Measurements from ENCODE around the gene HIVEP3.
A peak's percentile ranks its signal among the peaks of the same experiment; 100 is the strongest.

Gene HIVEP3

DNA sequence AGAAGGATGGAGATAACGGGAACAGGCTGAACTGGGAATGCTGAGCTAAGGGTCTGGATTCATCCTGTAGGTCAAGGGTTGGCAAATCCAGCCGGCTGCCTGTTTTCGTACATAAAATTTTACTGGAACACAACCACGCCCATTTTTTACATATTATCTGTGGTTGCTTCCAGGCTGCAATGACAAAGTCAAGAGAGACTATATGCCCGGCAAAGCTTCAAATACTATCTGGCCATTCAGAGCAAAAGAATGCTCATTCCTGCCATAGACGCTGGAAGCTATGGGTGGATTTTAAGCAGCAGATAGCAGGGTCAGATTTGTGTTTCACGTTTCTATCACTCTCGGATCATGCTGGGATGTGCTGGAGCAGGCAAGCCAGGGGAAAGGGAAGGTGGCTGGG, 296.3 kb downstream of the HIVEP3 start:
- in situ Hi-C loops (cut with MboI; ENCODE audit: low pct_unique_long_range_greater_than_20kb, low sequenced_read_pairs): no loop called here
- no peak for DNase-seq

DNA sequence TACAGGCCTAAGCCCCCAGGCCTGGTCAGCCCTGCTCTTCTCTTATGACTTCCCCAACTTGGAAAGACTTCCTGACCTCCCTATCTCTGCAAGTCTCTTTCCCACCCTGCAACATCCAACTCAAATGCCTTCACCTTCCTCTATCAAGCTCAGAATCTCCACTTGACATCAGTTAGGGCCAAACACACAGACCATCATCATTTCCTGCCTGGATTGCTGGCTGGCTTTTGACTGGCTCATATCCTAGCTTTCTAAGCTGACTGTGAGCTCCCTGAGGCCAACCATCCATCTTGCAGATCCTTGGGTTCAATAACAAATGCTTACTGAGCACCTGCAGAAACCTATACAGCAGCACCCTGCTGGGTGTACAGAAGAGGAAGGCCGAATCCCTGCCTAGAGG, 296.9 kb downstream of the HIVEP3 start:
- in situ Hi-C loops (cut with MboI; ENCODE audit: low pct_unique_long_range_greater_than_20kb, low sequenced_read_pairs): no loop called here
- DNase-seq: no peak

DNA sequence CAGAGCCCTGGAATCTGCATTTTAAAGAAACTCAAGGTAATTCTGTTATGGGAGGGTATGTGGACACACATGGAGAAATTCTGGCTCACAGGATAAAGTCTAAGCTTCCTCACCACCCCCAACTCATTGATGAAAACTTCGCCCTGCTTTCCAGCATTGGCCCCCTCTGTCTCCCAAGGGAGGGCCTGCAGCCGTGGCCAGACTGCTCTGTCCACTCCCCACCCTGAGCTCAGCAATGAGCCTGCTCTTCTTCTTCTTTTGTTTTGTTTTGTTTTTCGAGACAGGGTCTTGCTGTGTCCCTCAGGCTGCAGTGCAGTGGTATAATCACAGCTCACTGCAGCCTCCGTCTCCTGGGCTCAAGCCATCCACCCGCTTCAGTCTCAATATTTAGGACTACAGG, 297.5 kb downstream of the HIVEP3 start:
- in situ Hi-C loops (cut with MboI; ENCODE audit: low pct_unique_long_range_greater_than_20kb, low sequenced_read_pairs): no loop called here
- no peak for DNase-seq

DNA sequence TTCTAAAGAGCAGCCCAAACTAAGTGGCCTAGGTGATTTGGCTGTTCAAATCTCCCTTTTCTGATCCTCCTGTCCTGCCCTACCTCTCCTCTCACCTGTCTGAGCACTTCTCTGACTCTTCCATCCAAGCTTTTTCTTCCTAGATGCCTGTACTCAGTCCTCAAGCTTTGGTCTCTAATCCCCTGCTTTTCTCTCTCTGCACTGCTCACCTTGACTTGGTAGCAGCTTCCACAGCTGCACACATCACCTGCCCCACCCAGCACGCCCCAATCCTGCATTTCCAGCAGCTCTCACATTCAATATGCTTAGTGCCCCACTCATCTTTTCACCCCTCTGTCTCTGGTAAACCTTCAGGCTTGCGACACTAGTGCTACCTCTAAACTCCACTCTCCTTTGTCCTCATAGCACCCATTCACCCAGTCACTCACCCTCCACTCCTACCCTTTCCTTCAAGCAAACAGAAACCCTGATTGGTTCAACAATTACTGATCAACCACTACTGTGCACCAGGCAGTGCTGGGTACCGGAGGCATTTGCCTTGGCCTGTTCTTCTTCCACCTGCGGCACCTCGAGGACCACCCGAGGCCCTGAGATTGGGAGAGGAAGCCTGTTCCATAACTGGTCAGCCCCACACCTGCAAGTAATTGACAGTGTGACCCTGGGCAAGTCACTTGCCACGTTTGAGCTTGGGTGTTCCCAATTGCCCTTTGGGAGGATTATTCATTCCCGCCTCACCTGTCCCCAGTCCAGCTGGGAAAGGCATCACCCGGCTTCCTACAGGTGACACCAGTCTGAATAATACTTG, 298.2 kb downstream of the HIVEP3 start:
- no peak for DNase-seq
- in situ Hi-C loops (cut with MboI; ENCODE audit: low pct_unique_long_range_greater_than_20kb, low sequenced_read_pairs): no loop called here

DNA sequence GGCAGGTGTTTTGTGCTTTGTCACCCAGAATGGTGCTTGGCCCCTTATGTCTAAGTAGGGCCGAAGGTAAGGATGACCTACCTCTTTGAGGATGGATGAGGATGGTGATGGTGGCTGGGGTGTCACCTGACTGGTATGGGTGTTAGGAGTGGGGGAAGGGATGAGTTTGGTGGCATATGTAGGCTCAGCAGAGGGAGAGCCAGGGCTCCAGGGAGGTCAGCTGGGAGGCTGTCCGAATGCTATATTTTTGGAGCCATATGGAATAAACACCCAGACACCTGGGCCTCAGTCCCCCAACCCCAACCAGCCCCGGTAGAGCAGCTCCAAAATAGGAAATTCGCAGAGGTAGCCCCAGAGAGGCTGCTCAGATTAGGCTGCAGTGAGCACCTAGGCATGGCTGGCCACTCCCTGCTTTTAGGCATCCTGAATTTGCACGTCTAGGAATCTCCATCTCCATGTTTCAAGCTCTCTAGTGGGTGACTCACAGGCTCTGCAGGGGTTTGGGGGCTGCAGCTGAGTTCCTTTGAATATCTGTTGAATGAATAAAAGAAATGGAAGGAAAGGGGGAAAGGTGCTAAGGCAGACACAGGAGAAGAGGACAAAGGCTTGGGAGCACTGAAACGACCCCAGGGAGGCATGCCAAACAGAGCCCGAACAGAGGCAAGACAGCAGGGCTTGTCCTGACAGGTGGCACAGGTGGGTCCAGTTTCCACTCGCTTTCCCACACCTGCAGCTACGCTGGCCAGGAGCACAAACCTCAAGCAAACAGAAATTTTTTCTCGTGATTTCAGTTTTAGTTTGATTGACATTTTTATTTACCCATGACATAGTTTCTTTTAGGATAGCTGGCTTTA, 299.0 kb downstream of the HIVEP3 start:
- in situ Hi-C loops (cut with MboI; ENCODE audit: low pct_unique_long_range_greater_than_20kb, low sequenced_read_pairs): no loop called here
- no peak for DNase-seq

DNA sequence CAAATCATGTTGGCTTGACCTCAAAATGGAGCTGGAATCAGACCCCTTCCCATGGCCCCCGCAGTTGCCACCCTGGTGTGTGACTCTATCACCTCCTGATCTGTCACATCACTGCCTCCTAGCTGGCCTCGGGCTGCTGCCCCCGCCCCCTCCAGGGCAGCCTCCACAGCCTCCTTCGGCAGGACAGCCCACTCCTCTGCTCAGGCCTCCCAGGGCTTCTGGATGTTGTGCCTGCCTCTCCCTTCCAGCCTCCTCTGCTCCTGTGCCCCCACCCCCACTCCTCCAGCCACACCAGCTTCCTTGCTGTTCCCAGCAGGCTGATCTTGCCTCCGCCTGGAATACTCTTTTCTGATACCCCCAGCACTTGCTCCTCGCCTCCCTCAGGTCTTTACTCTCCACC, 299.9 kb downstream of the HIVEP3 start:
- in situ Hi-C loops (cut with MboI; ENCODE audit: low pct_unique_long_range_greater_than_20kb, low sequenced_read_pairs): no loop called here
- DNase-seq: no peak

DNA sequence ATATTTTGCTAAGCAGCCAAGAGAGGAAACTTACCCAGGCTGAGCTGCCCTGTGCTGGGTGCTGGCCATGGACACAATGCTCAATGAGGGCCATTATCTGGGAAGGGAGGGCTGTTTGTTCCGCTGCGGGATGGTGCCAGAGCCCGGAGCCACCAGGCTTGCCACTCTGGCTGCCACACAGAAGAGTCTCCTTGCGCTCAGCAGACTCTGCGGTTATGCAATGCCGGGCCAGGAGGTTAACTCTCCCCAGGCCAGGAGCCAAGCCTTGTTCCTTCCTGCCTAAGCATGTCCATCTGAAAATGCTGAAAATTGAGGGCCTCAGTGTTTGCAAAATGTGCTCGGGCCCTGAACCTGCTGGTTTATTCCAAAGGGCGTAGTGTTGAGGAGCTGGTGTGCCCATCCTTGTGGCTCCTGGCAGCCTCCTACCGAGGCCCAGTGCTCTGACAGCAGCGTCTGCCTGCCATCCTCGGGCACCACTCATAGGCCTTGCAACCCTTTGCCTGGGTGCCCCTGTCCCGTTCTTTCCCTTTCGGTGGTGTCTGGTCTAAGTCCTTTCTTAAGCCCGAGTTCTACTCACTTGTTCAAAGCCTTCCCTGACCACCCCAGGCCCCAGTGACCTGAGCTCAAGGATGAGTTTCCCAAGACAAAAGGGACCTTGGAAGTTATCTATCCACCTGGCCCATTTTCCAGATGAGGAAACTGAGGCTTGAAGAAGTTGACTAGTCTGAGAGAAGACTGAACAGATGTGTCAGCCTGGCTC, 300.5 kb downstream of the HIVEP3 start:
- in situ Hi-C loops (cut with MboI; ENCODE audit: low pct_unique_long_range_greater_than_20kb, low sequenced_read_pairs): no loop called here
- DNase-seq: no peak

DNA sequence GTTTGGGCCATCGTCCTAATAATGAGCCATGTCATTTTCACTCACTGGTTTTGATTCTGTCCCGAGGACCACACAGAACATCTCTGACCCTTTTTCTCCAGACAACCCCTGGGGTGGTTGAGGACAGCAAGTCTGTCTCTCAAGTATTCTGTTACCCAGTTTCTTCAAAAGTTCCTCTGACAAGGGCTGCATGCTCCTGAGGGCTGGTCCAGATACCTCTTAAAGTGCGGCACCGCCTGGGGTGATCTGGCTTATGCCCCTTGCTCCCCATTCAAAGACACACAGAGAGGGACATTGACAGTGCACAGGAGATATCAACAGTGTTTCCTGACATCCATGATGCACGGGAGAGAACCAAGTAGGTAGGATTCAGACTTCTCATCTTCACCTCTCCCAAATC, 301.4 kb downstream of the HIVEP3 start:
- DNase-seq: no peak
- in situ Hi-C loops (cut with MboI; ENCODE audit: low pct_unique_long_range_greater_than_20kb, low sequenced_read_pairs): no loop called here

DNA sequence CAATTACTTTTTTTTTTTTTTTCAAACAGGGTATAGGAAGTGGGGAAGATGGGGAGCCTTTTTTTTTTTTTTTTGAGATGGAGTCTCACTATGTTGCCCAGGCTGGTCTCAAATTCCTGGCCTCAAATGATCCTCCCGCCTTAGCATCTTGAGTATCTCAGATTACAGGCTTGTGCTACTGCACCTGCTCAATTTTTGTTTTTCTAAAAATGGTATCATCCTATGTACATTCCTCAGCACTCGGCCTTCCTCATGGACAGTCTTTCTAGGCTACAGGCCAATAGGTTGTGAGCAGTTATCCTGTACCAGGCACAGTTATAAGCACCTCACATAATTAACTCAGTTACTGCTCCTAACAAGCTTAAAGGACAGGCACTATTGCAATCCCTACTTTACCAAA, 302.2 kb downstream of the HIVEP3 start:
- no peak for DNase-seq
- in situ Hi-C loops (cut with MboI; ENCODE audit: low pct_unique_long_range_greater_than_20kb, low sequenced_read_pairs): no loop called here

DNA sequence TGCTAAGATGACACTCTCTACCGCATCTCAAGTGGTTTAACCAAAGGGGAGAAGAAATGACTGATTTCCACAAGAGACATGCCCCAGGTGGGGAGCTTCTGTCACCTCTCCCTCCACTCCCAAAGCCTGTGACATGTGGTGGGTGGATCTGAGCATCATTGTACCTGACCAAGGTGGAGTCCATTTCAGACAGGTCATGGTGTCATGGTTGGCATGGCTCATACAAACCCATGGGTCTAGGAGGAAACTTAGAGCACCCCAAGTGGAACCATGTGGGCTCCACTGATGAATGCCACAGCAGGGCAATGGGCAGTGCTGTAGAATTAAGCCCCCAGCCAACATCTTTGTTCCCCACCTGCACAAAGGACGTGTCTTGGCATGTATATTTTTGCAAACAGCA, 302.7 kb downstream of the HIVEP3 start:
- no peak for DNase-seq
- in situ Hi-C loops (cut with MboI; ENCODE audit: low pct_unique_long_range_greater_than_20kb, low sequenced_read_pairs): no loop called here

DNA sequence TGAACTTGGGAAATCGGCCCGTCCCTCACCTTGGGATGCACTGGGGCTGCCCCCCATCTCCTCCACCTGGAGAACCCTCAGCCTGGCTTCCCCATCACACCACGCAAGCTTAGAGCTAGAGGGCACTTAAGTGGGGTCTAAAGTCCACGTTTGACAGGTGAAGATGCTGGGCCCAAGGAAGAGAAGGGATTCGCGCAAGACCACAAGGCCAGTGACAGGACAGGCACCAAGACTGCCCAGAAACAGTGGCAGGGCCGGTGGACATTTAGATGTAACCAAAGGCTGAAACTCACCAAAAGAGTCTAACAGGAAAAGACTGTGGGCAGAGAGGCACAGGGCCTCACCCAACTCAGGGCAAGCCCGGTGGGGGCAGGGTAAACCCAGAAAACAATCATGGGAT, 303.4 kb downstream of the HIVEP3 start:
- no peak for DNase-seq
- in situ Hi-C loops (cut with MboI; ENCODE audit: low pct_unique_long_range_greater_than_20kb, low sequenced_read_pairs): no loop called here

DNA sequence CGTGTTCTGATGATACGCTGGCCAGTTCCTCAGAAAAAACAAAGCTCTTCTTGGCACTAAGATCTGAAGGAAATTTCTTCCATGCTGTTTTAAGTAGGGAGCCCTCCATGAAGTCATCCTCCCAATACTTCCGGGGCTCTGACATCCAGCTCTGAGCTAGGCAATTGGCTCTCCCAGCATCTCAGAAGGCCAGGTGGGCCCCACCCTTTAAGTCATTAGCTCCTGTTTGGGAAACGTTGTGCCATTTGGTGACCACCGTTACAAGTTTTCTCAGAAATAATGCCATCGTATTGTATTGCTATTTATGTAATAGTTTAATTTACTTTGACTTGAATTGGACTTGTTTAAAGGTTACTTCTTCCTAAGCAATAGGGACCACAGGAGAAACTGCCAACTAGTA, 303.9 kb downstream of the HIVEP3 start:
- in situ Hi-C loops (cut with MboI; ENCODE audit: low pct_unique_long_range_greater_than_20kb, low sequenced_read_pairs): no loop called here

DNA sequence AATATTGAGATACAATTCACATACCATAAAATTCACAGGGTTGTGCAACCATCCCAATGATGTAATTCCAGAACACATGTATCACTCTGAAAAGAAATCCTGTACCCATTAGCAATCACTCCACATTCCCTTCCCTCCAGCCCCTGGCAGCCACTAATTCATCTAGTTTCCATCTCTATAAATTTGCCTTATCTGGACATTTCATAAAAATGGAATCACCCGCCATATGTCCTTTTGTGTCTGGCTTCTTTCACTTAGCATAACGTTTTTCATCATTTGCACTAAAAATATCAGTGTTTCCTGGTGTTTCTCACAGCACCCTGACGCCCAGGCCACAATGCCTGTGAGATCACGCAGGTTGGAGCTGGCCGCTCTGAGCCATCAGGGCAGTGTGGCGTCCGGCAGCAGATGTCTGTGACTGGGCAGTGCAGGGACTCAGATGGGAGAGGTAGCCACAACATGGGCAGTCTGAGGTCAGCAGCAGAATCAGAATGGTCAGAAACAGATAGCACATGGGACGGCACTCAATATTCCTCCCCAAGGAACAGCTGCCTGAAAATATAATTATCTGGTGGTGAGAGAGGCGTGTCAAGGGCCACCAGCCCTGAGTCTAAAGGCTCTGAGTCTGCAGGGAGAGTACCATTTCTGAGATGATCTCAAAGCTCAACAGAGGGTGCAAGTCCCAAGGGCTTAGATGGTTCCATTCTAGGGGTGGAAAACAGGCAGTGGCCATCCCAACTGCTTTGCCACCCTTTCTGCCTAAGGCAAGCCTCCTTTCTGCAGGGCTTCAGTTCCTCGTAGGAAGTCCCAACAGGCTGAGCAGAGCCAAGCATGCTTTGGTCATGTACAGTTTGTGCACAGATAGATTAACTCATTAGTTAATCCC, 304.8 kb downstream of the HIVEP3 start:
- in situ Hi-C loops (cut with MboI; ENCODE audit: low pct_unique_long_range_greater_than_20kb, low sequenced_read_pairs): no loop called here
- no peak for DNase-seq

More for the DNA sequence above, 303.9 kb downstream of the HIVEP3 start:
- DNase-seq: no peak

DNA sequence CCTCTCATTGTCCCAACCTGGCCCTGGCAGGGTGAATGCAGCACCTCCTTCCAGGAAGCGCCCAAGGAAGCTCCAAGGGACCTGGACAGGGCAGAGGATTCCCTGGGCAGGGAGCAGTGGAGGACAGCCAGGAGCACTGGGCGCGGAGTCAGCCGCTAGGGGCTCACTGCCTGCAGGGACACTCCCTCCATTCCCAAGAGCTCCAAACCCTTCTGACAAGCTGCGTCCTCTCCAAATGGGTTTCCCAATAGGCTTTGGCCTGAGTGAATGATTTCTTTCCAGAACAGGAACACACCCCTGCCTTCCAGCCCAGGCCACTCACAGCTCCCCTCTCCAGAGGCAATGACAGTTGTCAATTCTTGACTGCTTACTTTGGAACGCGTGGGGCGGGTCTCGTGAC, 305.8 kb downstream of the HIVEP3 start:
- in situ Hi-C loops (cut with MboI; ENCODE audit: low pct_unique_long_range_greater_than_20kb, low sequenced_read_pairs): no loop called here
- DNase-seq: no peak

DNA sequence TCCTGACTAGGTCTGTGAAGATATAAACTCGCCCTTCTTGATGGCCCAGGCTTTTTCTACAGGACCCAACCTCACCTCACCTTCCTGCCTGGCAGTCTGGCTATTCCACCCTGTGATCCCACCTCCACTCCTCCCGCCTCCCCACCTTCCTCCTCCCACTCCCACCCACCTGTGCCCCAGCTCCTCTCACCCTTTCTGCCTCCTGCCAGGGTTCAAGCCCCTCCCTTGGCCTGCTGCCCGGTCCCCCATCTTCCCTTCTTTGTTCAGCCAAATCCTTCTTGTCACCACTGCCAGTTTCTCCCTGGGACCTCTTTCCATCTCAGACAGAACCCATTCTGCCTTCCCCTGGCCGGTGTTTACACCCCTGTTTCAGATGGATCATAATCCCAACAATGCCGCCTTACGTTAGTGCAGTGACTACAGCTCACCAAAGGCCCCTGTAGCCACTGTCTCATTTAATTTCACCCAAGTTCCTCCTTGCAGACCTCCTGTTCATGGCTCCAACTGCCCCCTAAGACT, 306.7 kb downstream of the HIVEP3 start:
- in situ Hi-C loops (cut with MboI; ENCODE audit: low pct_unique_long_range_greater_than_20kb, low sequenced_read_pairs): no loop called here
- DNase-seq: no peak

DNA sequence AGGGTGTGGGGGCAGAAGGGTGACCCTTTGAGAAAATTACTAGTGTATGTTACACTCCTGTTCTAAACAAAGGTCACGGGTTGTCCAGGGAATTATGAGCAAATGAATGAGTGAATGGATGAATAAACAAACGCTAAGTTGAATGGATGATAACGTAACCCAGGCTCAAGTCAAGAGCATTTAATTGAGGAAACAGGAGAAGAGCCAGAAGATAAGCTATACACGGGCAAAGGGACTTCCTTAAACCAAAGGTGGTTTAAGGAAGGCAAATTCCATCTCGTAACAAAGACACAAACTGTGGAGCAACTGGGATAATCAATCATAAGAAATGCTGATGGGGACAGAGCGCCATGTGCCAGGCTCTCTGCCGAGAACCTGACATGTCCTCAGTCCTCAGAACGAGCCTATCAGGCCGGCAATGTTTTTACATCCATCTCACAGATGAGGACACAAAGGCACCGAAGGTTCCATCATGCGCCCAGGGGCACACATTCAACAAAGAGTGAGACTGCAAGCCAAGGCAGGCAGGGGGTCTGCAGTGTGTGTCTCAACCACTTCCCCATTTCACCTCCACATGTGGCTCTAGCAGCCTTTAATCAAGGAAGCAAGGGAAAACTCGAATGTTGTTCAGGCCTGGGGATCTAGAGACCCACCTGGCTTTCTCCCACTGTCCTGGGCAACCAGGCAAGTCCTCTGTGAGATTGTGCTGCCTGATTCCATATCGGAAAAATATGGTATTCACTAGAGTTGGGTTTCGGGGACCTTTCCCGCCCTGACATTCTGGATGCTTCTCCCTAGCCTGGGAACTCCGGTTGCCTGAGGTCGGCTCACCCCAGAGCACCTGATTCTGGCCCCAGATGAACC, 307.4 kb downstream of the HIVEP3 start:
- in situ Hi-C loops (cut with MboI; ENCODE audit: low pct_unique_long_range_greater_than_20kb, low sequenced_read_pairs): no loop called here
- DNase-seq: peak; percentile 85

DNA sequence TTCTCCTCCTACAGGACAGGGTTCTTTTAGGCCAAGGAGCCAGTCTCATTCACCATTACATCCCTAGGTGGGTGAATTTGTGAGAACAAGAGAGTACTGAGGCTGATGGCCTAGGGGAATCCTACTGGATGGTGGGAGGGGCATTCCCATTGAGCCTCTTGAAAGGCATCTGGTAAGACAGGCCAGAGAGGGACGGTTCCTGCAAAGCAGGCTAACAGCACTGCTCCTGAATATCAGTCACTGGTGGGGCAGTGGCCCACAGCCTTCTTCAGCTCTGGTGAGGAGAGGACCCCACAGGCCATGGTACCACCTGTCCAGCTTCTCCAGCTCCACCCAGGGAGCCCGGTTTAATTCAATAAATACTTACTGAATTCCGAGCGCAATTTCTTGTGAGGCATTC, 308.4 kb downstream of the HIVEP3 start:
- in situ Hi-C loops (cut with MboI; ENCODE audit: low pct_unique_long_range_greater_than_20kb, low sequenced_read_pairs): no loop called here
- DNase-seq: no peak

Measured in KBM-7 (cell line).